Upper lobe of left lung (tissue), 6 donors: Measurements from ENCODE around the gene BCOR. TPM values are rescaled to one million over a fixed set of nuclear protein-coding genes. Genes with fewer than 3 reads are reported as not detected.

Experiments
- ATAC-seq, 2 donors: fragments of 200-7000 bp; cut with Tn5 transposase; one replicate each; pipeline ENCODE4 v1.9.1; 2022; ENCODE audit warnings: mild to moderate bottlenecking in 2 of 2, moderate library complexity in 2 of 2; ENCODE audit not compliant: low FRiP score in 2 of 2
- DNase-seq, 2 donors: peaks; one replicate each; pipeline ENCODE4 v3.0.0-alpha.2; 2019 to 2020
- H3K27ac ChIP-seq, 4 donors: fragments of 200-600 bp; sonication (generic); one replicate each; pipeline ENCODE4 v1.5.1; 2016 to 2019
- H3K27me3 ChIP-seq, 4 donors: fragments of 200-600 bp; sonication (generic); one replicate each; pipeline ENCODE4 v1.5.1; 2017 to 2019
- H3K36me3 ChIP-seq, 4 donors: fragments of 200-600 bp; sonication (generic); one replicate each; pipeline ENCODE4 v1.5.1; 2016 to 2019
- H3K4me1 ChIP-seq, 4 donors: fragments of 200-600 bp; sonication (generic); one replicate each; pipeline ENCODE4 v1.5.1; 2018 to 2019
- H3K4me3 ChIP-seq, 4 donors: fragments of 200-600 bp; sonication (generic); one replicate each; pipeline ENCODE4 v1.5.1; 2017 to 2019; ENCODE audit warnings: mild to moderate bottlenecking in 2 of 4, moderate library complexity in 1 of 4
- H3K9me3 ChIP-seq, 4 donors: fragments of 200-600 bp; sonication (generic); one replicate each; pipeline ENCODE4 v1.5.1; 2018 to 2019
- EP300 ChIP-seq, 4 donors: sonication (generic); formaldehyde crosslinking; IDR thresholded peaks; one replicate each; pipeline ENCODE4 v1.5.1; 2017; ENCODE audit warnings: antibody characterized with exemption in 4 of 4, control low read depth in 2 of 4
- POLR2A ChIP-seq, 4 donors: fragments of 450-650 bp; IDR thresholded peaks; one replicate each; pipeline ENCODE4 v1.5.1; 2016 to 2017; ENCODE audit warnings: antibody characterized with exemption in 4 of 4, mild to moderate bottlenecking in 2 of 4
- POLR2AphosphoS5 ChIP-seq, 2 donors: sonication (generic); formaldehyde crosslinking; IDR thresholded peaks; one replicate each; pipeline ENCODE4 v1.5.1; 2017; ENCODE audit warnings: antibody characterized with exemption in 2 of 2
- WGBS, 2 donors: methylation state at CpG; one replicate each; pipeline ENCODE4 v1.1.5; 2017 to 2018; 5-methylcytosine and 5-hydroxymethylcytosine counted together
- total RNA-seq, 6 donors: library from RNA; depleted of rRNA in 4 of 6; stranded (reverse); fragments of >200 nt in 4 of 6; gene quantifications; one replicate each; pipeline versions ENCODE4 v1.1.0 to v1.2.1, GENCODE V29; 2016 to 2021
- TF ChIP-seq, protein P1 (sequence below), 6 experiments: fragments of 450-650 bp in 4 of 6; fragments of 200-600 bp in 2 of 6; sonication (generic) in 2 of 6; IDR thresholded peaks; one replicate each; pipeline ENCODE4 v1.5.1; 2016 to 2019; ENCODE audit warnings: antibody characterized with exemption in 6 of 6
- donor health status: DM: no; HTN: no; CAD: no; lungs with moderate emphysema.
- donor health status: DM: no; HTN: yes; CAD: no; lungs with severe emphysema.

Gene BCOR
- total RNA-seq, 6 donors from 2014 or later = 17.5 to 40.8 (median 25.6) TPM

DNA sequence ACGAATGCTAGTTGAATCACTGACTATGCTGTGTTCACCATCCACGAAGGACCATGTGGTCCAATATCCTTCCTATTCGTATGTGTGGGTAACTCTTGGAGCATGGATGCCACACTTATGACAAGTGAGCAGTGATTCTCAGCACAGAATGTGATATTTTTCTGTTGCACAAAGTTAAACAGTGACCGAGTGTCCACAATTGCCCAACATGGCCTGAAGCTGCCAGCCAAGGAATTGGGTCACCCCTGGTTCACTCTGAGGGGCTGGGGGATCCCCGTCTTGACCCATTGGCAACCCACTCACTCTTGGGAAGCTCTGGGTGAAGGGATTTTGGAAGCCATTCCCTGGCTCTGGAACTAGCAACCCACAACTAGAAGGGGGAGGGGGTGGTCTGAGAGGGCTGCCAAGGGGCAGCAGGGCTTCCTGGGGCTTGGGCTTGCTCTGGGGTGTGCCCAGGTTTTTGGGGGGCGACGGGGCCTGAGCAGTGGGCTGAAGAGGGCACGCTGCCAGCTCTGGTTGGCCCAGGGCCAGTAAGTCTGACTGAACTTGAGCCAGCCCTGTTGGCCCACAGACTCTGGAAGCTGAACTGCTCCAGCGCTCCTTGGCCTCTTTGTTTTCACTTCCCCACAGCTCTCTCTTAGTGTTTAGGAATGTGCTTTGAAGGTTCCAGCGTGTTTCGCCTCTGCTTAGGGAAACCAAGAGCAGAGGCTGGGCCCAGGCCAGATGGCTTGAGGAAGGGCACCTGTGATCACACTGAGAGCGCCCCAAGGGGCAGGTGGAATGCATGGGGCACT lies 43.1 kb upstream of the BCOR start:
- Histone ChIP-seq H3K4me3 (no peak overlapping the region), H3K27me3 (peaks cover 0 to 10% (median 0%) of the 10 kb centered on the region in 4 donors), H3K36me3 (no peaks in the 10 kb centered on the region), H3K9me3 (no peaks in the 10 kb centered on the region), H3K27ac (peak overlapping the region; percentile 42 to 63 (median 50)), H3K4me1 (peaks cover 6 to 23% (median 11%) of the 10 kb centered on the region in 4 donors)
- DNase-seq (peak; percentile 53 to 54), ATAC-seq (peak; percentile 68 to 70)
- 27 to 41% methylated on average over 2 to 9 of the region's 12 CpGs for WGBS, 2 donors
- TF ChIP-seq, protein P1, sequence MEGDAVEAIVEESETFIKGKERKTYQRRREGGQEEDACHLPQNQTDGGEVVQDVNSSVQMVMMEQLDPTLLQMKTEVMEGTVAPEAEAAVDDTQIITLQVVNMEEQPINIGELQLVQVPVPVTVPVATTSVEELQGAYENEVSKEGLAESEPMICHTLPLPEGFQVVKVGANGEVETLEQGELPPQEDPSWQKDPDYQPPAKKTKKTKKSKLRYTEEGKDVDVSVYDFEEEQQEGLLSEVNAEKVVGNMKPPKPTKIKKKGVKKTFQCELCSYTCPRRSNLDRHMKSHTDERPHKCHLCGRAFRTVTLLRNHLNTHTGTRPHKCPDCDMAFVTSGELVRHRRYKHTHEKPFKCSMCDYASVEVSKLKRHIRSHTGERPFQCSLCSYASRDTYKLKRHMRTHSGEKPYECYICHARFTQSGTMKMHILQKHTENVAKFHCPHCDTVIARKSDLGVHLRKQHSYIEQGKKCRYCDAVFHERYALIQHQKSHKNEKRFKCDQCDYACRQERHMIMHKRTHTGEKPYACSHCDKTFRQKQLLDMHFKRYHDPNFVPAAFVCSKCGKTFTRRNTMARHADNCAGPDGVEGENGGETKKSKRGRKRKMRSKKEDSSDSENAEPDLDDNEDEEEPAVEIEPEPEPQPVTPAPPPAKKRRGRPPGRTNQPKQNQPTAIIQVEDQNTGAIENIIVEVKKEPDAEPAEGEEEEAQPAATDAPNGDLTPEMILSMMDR (IDR thresholded peaks at IDR 0.05) = no peak
- no peak for TF ChIP-seq EP300 (IDR thresholded peaks at IDR 0.05)
- TF ChIP-seq POLR2AphosphoS5 (IDR thresholded peaks at IDR 0.05) = peak in 1 of 2 donors; percentile 34

DNA sequence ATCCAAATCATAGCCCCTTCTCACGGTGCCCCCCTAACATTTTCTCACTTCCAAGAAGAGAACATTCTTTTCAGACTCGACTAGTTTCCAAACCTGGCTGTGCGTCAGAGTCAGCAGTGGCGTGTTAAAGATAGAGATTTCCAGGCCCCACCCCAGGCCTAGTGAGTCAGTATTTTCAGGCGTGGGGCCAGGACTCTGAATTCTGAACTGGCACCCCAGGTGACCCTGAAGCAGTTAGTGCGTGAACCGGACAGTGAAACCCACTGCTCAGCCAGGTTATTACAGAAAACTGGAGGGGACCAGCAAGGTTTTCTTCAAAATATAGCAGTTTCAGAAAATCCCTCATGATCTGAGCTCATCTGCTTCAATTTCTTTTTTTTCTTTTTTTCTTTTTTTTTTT lies 35.0 kb upstream of the BCOR start:
- Histone ChIP-seq H3K9me3 (no peaks in the 10 kb centered on the region), H3K27me3 (no peaks in the 10 kb centered on the region), H3K4me3 (no peak overlapping the region), H3K4me1 (no peaks in the 10 kb centered on the region), H3K36me3 (no peaks in the 10 kb centered on the region), H3K27ac (no peak overlapping the region)
- DNase-seq (peak in 1 of 2 donors; percentile 75), ATAC-seq (peak; percentile 76 to 77)
- 71 to 88% methylated on average over 6 to 7 of the region's 7 CpGs for WGBS, 2 donors
- no peak for TF ChIP-seq POLR2AphosphoS5 (IDR thresholded peaks at IDR 0.05)
- TF ChIP-seq, protein P1 (IDR thresholded peaks at IDR 0.05) = no peak
- TF ChIP-seq EP300 (IDR thresholded peaks at IDR 0.05) = no peak
- no peak for TF ChIP-seq POLR2A (IDR thresholded peaks at IDR 0.05)

DNA sequence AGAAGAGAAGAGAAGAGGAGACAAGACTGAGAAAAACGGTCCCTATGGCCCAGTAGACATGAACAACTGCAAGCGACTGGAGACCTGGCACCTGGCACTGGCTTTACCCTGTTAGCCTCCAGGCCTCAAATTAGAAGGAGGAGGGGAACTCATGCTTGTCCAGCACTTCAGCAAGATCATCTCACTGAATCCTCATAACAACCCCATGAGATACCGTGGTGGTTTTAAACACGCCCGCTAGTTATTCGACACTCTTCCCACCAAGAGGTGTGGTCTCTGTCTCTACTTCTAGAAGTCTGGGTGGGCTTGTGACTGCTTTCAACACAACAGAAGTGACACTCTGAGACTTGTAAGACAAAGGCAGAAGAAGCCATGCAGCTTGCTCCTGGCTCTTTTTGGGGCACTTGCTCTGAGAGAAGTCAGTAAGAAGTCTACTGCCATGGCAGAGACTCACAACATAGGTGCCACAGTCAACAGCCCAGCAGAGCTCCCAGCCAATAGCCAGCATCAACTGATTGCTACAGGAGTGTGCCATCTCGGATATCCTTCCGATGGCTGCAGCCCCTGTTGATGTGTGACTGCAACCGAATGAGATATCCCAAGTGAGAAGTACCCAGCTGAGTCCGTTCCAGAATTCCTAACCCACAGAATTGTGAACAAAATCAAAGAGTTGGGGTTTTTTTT lies 34.0 kb upstream of the BCOR start:
- Histone ChIP-seq H3K36me3 (no peaks in the 10 kb centered on the region), H3K27ac (peak overlapping the region in 1 of 4 donors; percentile 44), H3K4me3 (no peak overlapping the region), H3K4me1 (no peaks in the 10 kb centered on the region), H3K27me3 (no peaks in the 10 kb centered on the region), H3K9me3 (no peaks in the 10 kb centered on the region)
- TF ChIP-seq POLR2AphosphoS5 (IDR thresholded peaks at IDR 0.05) (no peak), POLR2A (IDR thresholded peaks at IDR 0.05) (no peak)
- TF ChIP-seq, protein P1 (IDR thresholded peaks at IDR 0.05) = no peak
- ATAC-seq (no peak), DNase-seq (no peak)
- 65 to 86% methylated on average over 5 to 10 of the region's 10 CpGs for WGBS, 2 donors

DNA sequence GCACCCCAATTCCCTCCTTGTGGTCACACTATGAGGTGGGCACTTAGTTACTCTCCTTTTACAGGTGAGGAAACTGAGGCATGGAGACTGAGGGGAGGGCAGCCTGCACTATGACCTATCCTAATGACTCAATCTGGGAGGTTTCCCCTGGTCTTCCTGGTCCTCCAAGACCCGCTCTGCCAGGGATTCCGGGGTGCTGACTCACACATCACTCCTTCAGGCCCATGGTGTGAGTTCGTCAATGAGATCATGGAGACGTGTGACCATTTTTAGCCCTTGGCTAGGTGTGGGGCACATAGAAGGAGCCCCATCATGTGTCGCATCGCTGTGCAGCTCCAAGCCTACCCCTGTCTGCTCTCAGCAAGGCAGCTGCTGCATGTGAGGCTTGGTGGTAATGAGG lies 32.4 kb upstream of the BCOR start:
- WGBS, 2 donors = 95 to 100% methylated on average over 1 to 6 of the region's 6 CpGs
- no peaks in the 10 kb centered on the region for H3K36me3 ChIP-seq
- ATAC-seq (no peak), DNase-seq (no peak)
- no peaks in the 10 kb centered on the region for H3K4me1 ChIP-seq
- H3K4me3 ChIP-seq = no peak overlapping the region
- no peak overlapping the region for H3K27ac ChIP-seq
- TF ChIP-seq, protein P1 (IDR thresholded peaks at IDR 0.05) = no peak
- TF ChIP-seq POLR2A (IDR thresholded peaks at IDR 0.05) = no peak
- no peak for TF ChIP-seq POLR2AphosphoS5 (IDR thresholded peaks at IDR 0.05)
- no peaks in the 10 kb centered on the region for H3K27me3 ChIP-seq
- H3K9me3 ChIP-seq = no peaks in the 10 kb centered on the region
